Activated CD4-positive, alpha-beta T cell treated with anti-CD3 and anti-CD28 coated beads, Interleukin-2, amount 10 ng/mL, durations not matched to agents 7 days and 5 days (primary cell): ENCODE data around the gene XPA. TPM values are rescaled to one million over a fixed set of nuclear protein-coding genes. Genes with fewer than 3 reads are reported as not detected.

Experiments used
- CTCF ChIA-PET: fragments of 350-600 bp; sonication (Branson Sonifier 250); formaldehyde crosslinking; loops from one replicate; lab custom pipeline; 2021; ENCODE audit warnings: antibody characterized with exemption; lab: Charles Lee
- POLR2A ChIA-PET: fragments of 350-600 bp; sonication (Branson Sonifier 250); formaldehyde crosslinking; loops from one replicate; lab custom pipeline; 2021; ENCODE audit warnings: antibody characterized with exemption; lab: Charles Lee
- DNase-seq: peaks from one replicate; pipeline ENCODE4 v3.0.0-alpha.2; 2020
- H3K27ac Mint-ChIP-seq: one replicate; pipeline ENCODE4 v1.8.0; 2021; ENCODE audit warnings: mild to moderate bottlenecking, moderate library complexity, mixed read lengths
- H3K27me3 Mint-ChIP-seq: one replicate; pipeline ENCODE4 v1.8.0; 2021; ENCODE audit warnings: mixed read lengths
- H3K36me3 Mint-ChIP-seq: one replicate; pipeline ENCODE4 v1.8.0; 2021; ENCODE audit warnings: low read depth, mixed read lengths
- H3K4me1 Mint-ChIP-seq: one replicate; pipeline ENCODE4 v1.8.0; 2021; ENCODE audit warnings: mixed read lengths
- H3K4me3 Mint-ChIP-seq: one replicate; pipeline ENCODE4 v1.8.0; 2021; ENCODE audit warnings: mild to moderate bottlenecking, moderate library complexity, mixed read lengths
- H3K9me3 Mint-ChIP-seq: one replicate; pipeline ENCODE4 v1.8.0; 2021; ENCODE audit warnings: mixed read lengths
- total RNA-seq, 2 experiments: library from RNA; stranded (reverse); gene quantifications; one replicate each; pipeline ENCODE4 v1.2.3, GENCODE V29; 2021

The XPA gene
- total RNA-seq, 2 experiments from 2014 or later: 15.5 to 15.8 TPM

GRCh38 chr9:97698865-97699264, 1.7 kb upstream of the XPA start:
- CTCF ChIA-PET: interaction anchor here (0.6 to 0.8 kb wide), 2 partner anchors 239 to 660 kb away, joined by 3 to 4 read pairs; partner anchors contain the start of gene CTSV
- peaks cover 10% of the 10 kb centered on the region for H3K36me3 Mint-ChIP-seq
- POLR2A ChIA-PET: no interaction called here
- no peak overlapping the region for H3K4me3 Mint-ChIP-seq
- no peak for DNase-seq
- no peak overlapping the region for H3K27ac Mint-ChIP-seq
- H3K4me1 Mint-ChIP-seq: peaks cover 51% of the 10 kb centered on the region
- H3K9me3 Mint-ChIP-seq: no peaks in the 10 kb centered on the region
- peaks cover 6% of the 10 kb centered on the region for H3K27me3 Mint-ChIP-seq

- no peaks in the 10 kb centered on the region for H3K9me3 Mint-ChIP-seq
- peaks cover 17% of the 10 kb centered on the region for H3K36me3 Mint-ChIP-seq
- H3K4me1 Mint-ChIP-seq: peaks cover 53% of the 10 kb centered on the region
- ChIA-PET POLR2A (no interaction called here), CTCF (interaction anchor here (1.3 to 1.7 kb wide), 2 partner anchors 17 to 40 kb away, joined by 3 to 4 read pairs; no protein-coding TSS in a partner anchor)
- H3K4me3 Mint-ChIP-seq: peak overlapping the region; percentile 87
- DNase-seq: no peak
- peaks cover 6% of the 10 kb centered on the region for H3K27me3 Mint-ChIP-seq
- H3K27ac Mint-ChIP-seq: peak overlapping the region; percentile 82
Measured at GRCh38 chr9:97697837-97698236, 697 bp upstream of the XPA start.

DNA sequence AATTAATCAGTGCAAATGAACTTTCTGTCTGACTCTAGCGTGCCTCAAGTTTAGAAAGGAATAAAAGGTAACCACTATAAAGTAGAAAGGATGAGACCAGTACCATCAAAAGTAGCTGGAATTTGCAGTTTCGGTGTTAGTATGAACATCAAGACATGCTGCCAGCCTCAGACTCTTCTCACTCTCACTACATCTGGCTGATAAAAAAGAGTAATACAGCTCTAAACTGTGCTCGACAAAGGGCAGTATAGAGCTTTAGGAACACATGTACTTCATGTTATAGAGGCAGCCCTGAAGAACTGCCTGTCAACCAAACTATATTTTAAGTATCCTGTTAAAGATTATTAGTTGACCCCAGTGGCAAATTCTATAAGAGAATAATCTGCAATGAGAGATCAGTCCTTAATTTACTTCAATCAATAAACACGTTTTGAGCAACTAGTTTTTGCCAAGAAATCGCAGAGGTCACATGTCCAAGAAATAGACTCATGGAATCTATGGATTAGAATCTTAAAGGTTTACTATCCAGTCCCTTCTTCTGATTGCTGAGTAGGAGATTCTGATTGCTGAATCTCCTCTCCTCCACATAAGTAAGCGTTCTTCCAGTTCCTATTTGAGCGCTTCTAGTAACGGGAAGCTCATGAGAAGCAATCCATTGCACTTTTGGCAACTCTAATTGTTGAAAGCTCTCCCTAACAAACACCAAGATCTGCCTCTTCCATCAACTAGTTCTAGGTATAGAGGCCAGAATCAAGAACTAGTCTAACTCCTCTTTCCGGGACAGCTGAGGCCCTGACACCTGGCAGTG, 941 bp downstream of the XPA start:
- peak overlapping the region; percentile 87 for H3K4me3 Mint-ChIP-seq
- H3K27ac Mint-ChIP-seq: peak overlapping the region; percentile 82
- peaks cover 53% of the 10 kb centered on the region for H3K4me1 Mint-ChIP-seq
- POLR2A ChIA-PET: no interaction called here
- H3K9me3 Mint-ChIP-seq: no peaks in the 10 kb centered on the region
- peaks cover 26% of the 10 kb centered on the region for H3K36me3 Mint-ChIP-seq
- DNase-seq: no peak
- CTCF ChIA-PET: interaction anchor here (1.2 to 1.7 kb wide), 3 partner anchors 13 to 213 kb away, joined by 3 to 4 read pairs (median 4); no protein-coding TSS in a partner anchor
- H3K27me3 Mint-ChIP-seq: peaks cover 2% of the 10 kb centered on the region

DNA sequence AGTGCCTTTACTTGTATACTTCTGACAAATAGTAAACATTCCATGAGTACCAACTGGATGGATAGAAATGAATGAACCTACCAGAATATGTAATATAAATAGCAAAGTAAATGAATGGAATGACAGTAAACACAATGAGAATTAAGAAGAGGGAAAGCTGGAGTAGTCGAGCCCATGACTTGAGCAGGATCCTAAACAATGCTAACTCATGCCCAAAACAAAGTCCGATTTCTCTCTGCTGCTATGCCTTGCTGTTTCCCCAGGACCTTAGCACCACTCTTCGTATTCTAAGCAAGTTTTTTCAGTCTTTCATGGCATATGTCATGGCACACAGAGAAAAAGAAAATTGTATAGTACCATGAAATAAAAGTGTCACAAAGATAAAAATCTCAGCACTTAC, 1.8 kb downstream of the XPA start:
- Mint-ChIP-seq H3K36me3 (peaks cover 31% of the 10 kb centered on the region), H3K4me1 (peaks cover 53% of the 10 kb centered on the region), H3K9me3 (no peaks in the 10 kb centered on the region), H3K27me3 (no peaks in the 10 kb centered on the region), H3K27ac (no peak overlapping the region), H3K4me3 (peak overlapping the region; percentile 87)
- CTCF ChIA-PET: no interaction called here
- DNase-seq: no peak
- POLR2A ChIA-PET: no interaction called here

DNA sequence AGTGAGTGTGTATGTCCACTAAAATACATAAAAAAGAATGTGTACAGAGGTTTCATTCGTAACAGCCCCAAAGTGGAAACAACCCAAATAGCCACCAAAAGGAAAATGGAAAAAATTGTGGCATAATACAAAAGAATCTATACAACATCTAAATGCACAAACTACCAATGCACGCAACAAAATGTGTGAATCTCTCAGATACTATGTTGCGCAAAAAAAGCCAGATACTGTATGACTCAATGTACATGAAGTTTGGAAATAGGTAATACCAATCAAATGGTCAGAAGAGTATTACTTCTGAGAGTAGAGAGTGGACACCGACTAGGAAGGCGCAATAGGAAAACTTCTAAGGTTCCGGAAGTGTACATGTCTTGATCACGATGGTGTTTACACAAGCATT, 2.4 kb downstream of the XPA start:
- no peak overlapping the region for H3K27ac Mint-ChIP-seq
- ChIA-PET POLR2A (no interaction called here), CTCF (no interaction called here)
- DNase-seq: no peak
- H3K9me3 Mint-ChIP-seq: no peaks in the 10 kb centered on the region
- H3K4me3 Mint-ChIP-seq: peak overlapping the region; percentile 87
- peaks cover 52% of the 10 kb centered on the region for H3K4me1 Mint-ChIP-seq
- peaks cover 34% of the 10 kb centered on the region for H3K36me3 Mint-ChIP-seq
- no peaks in the 10 kb centered on the region for H3K27me3 Mint-ChIP-seq

DNA sequence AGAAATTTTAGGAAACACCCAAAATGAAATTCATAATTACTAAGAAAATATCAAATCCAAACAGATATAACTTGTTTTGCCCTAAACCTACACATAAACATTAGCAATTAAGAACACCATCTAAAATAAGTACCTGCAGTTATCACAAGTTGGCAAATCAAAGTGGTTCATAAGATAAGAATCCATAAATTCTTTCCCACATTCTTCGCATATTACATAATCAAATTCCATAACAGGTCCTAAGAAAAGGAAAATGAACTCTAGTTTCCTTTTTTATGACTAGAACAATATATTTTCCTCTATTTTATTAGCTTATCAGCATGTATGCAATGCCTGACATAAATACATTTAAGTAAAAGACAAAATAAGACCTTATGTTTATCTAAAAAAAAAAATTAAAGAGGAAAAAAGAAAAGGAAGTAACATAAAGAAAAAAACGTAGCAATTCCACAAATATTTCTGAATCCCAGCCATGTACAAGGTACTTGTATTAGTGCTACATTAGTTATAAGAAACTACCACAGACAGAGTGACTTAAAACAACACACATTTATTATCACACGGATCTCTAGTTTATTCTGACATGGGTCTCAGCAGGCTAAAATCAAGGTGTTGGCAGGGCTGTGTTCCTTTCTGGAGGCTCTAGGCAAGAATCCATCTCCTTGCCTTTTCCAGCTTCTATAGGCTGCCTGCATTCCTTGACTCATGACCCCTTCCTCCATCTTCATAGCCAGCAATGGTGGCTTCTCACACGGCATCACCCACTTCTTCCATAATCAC, 7.5 kb downstream of the XPA start:
- CTCF ChIA-PET: interaction anchor here (0.6 to 1.5 kb wide), 2 partner anchors 15 to 156 kb away, joined by 3 to 5 read pairs; no protein-coding TSS in a partner anchor
- Mint-ChIP-seq H3K9me3 (no peaks in the 10 kb centered on the region), H3K4me3 (no peak overlapping the region), H3K4me1 (peaks cover 18% of the 10 kb centered on the region), H3K27me3 (no peaks in the 10 kb centered on the region), H3K27ac (no peak overlapping the region), H3K36me3 (peaks cover 53% of the 10 kb centered on the region)
- POLR2A ChIA-PET: interaction anchor here (0.7 kb wide), 1 partner anchor 1068 kb away, joined by 3 read pairs; no protein-coding TSS in a partner anchor
- DNase-seq: no peak

- Mint-ChIP-seq H3K27ac (no peak overlapping the region), H3K9me3 (no peaks in the 10 kb centered on the region), H3K4me3 (no peak overlapping the region), H3K4me1 (peaks cover 8% of the 10 kb centered on the region), H3K36me3 (peaks cover 52% of the 10 kb centered on the region), H3K27me3 (no peaks in the 10 kb centered on the region)
- no peak for DNase-seq
- CTCF ChIA-PET: interaction anchor here (1.5 kb wide), 1 partner anchor 14 kb away, joined by 5 read pairs; no protein-coding TSS in a partner anchor
- POLR2A ChIA-PET: no interaction called here
Measured at GRCh38 chr9:97688654-97689053, 8.5 kb downstream of the XPA start.

DNA sequence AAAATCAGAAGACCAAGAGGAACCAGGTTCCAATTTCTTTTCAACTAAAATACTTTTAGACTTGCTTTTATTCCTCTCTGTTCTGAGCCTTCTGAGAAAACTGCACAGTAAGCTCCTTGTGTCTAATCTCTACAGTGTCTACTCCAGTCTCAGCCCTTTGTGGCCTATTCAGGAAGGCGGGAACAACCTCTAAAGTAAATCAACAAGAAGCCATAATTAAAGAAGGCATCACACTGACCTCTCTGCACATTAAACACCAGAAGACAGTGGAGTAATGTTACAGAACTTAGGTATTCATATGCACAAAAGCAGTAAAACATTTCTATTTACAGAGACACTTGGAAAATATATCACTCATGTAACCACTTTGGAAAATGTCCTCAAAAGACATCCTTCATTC, 14.9 kb downstream of the XPA start:
- H3K27me3 Mint-ChIP-seq: no peaks in the 10 kb centered on the region
- CTCF ChIA-PET: no interaction called here
- POLR2A ChIA-PET: no interaction called here
- H3K9me3 Mint-ChIP-seq: no peaks in the 10 kb centered on the region
- H3K4me3 Mint-ChIP-seq: no peak overlapping the region
- H3K4me1 Mint-ChIP-seq: no peaks in the 10 kb centered on the region
- DNase-seq: no peak
- H3K27ac Mint-ChIP-seq: no peak overlapping the region
- H3K36me3 Mint-ChIP-seq: peaks cover 36% of the 10 kb centered on the region

DNA sequence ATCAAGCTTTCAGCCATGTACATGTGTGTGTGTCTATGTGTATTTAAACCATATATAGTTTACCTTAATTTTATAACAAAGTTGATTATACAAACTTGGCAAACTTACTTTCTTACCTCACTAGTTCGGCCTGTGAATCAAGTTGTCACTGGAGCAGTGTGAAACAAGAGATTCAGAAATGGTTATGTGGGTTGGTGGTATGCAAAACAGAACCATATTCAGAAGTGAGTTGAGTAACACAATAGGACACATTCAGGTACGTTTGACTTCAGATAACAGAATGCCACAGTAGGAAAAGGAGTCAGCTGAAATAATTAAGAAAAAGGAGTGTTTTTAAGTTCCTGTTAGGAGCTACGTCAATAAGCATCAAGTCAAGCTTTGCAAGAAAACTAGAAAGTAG, 21.5 kb downstream of the XPA start:
- no peak for DNase-seq
- H3K36me3 Mint-ChIP-seq: peaks cover 49% of the 10 kb centered on the region
- no peaks in the 10 kb centered on the region for H3K9me3 Mint-ChIP-seq
- H3K4me3 Mint-ChIP-seq: no peak overlapping the region
- CTCF ChIA-PET: interaction anchor here (0.8 to 1.0 kb wide), 2 partner anchors 8 to 16 kb away, joined by 3 read pairs; no protein-coding TSS in a partner anchor
- no peak overlapping the region for H3K27ac Mint-ChIP-seq
- no peaks in the 10 kb centered on the region for H3K4me1 Mint-ChIP-seq
- POLR2A ChIA-PET: interaction anchor here (0.7 kb wide), 1 partner anchor 42 kb away, joined by 4 read pairs; the partner anchor contains the start of genes NCBP1 and TSTD2
- no peaks in the 10 kb centered on the region for H3K27me3 Mint-ChIP-seq

DNA sequence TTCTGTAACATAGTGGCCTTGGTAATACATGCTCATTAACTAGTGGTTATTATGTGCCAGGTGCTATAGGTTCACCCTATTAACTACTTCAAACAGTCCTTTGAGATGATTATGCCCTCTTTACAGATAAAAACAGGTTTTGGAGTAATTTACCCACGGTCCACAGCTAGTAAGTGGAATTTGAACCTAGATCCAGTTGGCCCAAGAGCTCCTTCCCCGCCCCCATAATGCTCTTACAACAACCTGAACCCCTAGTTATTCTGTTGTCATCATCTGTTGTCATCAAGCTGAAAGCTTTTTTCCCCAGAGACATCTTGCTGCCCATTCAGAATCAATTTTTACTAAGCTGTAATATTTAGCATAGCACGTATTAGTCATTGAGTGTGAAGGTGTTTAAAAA, 23.2 kb downstream of the XPA start:
- POLR2A ChIA-PET: no interaction called here
- Mint-ChIP-seq H3K4me3 (no peak overlapping the region), H3K36me3 (peaks cover 56% of the 10 kb centered on the region), H3K4me1 (no peaks in the 10 kb centered on the region), H3K27ac (peak overlapping the region; percentile 28), H3K27me3 (no peaks in the 10 kb centered on the region), H3K9me3 (no peaks in the 10 kb centered on the region)
- no peak for DNase-seq
- CTCF ChIA-PET: interaction anchor here (1.2 to 1.6 kb wide), 2 partner anchors 15 to 19 kb away, joined by 3 to 5 read pairs; no protein-coding TSS in a partner anchor

- Mint-ChIP-seq H3K27ac (no peak overlapping the region), H3K27me3 (no peaks in the 10 kb centered on the region), H3K4me1 (no peaks in the 10 kb centered on the region), H3K36me3 (peaks cover 57% of the 10 kb centered on the region), H3K4me3 (no peak overlapping the region), H3K9me3 (no peaks in the 10 kb centered on the region)
- ChIA-PET POLR2A (no interaction called here), CTCF (no interaction called here)
- DNase-seq: no peak
Measured at GRCh38 chr9:97672403-97672802, 24.7 kb downstream of the XPA start.

- CTCF ChIA-PET: interaction anchor here (1.6 kb wide), 1 partner anchor 9 kb away, joined by 3 read pairs; no protein-coding TSS in a partner anchor
- no peaks in the 10 kb centered on the region for H3K27me3 Mint-ChIP-seq
Measured at GRCh38 chr9:97670586-97670985, 26.6 kb downstream of the XPA start.

More at GRCh38 chr9:97670586-97670985, 26.6 kb downstream of the XPA start:
- H3K36me3 Mint-ChIP-seq: peaks cover 66% of the 10 kb centered on the region
- H3K4me3 Mint-ChIP-seq: no peak overlapping the region
- peaks cover 15% of the 10 kb centered on the region for H3K4me1 Mint-ChIP-seq
- DNase-seq: no peak
- H3K27ac Mint-ChIP-seq: no peak overlapping the region
- H3K9me3 Mint-ChIP-seq: no peaks in the 10 kb centered on the region
- POLR2A ChIA-PET: no interaction called here
